Heart left ventricle (tissue), 16 donors: ENCODE results near the gene NFIB. TPM values are rescaled to one million over a fixed set of nuclear protein-coding genes. Genes with fewer than 3 reads are reported as not detected.

Experiments
- ATAC-seq, 4 donors: fragments of 200-7000 bp; cut with Tn5 transposase; one replicate each; pipeline ENCODE4 v1.9.1; 2020 to 2022; ENCODE audit warnings: moderate library complexity in 4 of 4, mild to moderate bottlenecking in 3 of 4, moderate number of reproducible peaks in 1 of 4
- DNase-seq, 5 donors: peaks; one replicate each; pipeline ENCODE4 v3.0.0-alpha.2; 2020
- H3K27ac ChIP-seq, 12 donors: fragments of 200-600 bp; sonication (generic) in 4 of 12; one replicate each; pipeline versions ENCODE4 v1.5.0 to v1.8.0; 2016 to 2022; ENCODE audit warnings: mild to moderate bottlenecking in 2 of 12
- H3K27me3 ChIP-seq, 9 donors: fragments of 200-600 bp; sonication (generic) in 2 of 9; one replicate each; pipeline versions ENCODE4 v1.5.1 to v1.8.0; 2016 to 2022; ENCODE audit warnings: mild to moderate bottlenecking in 3 of 9
- H3K36me3 ChIP-seq, 9 donors: fragments of 200-600 bp; sonication (generic) in 2 of 9; one replicate each; pipeline versions ENCODE4 v1.5.0 to v1.8.0; 2018 to 2022; ENCODE audit warnings: mild to moderate bottlenecking in 2 of 9
- H3K4me1 ChIP-seq, 12 donors: fragments of 200-600 bp; sonication (generic) in 4 of 12; one replicate each; pipeline versions ENCODE4 v1.5.0 to v1.8.0; 2016 to 2022; ENCODE audit warnings: mild to moderate bottlenecking in 3 of 12
- H3K4me3 ChIP-seq, 12 donors: fragments of 200-600 bp; sonication (generic) in 4 of 12; one replicate each; pipeline versions ENCODE4 v1.5.0 to v1.8.0; 2017 to 2022; ENCODE audit warnings: mild to moderate bottlenecking in 9 of 12, moderate library complexity in 4 of 12
- H3K9me3 ChIP-seq, 12 donors: fragments of 200-600 bp; sonication (generic) in 4 of 12; one replicate each; pipeline versions ENCODE4 v1.5.0 to v1.8.0; 2016 to 2022; ENCODE audit warnings: mild to moderate bottlenecking in 1 of 12
- CTCF ChIP-seq, 12 donors: fragments of 200-600 bp; sonication (generic) in 4 of 12; IDR thresholded peaks; one replicate each; pipeline versions ENCODE4 v1.5.0 to v1.8.0; 2018 to 2022; ENCODE audit warnings: antibody characterized with exemption in 12 of 12, mild to moderate bottlenecking in 5 of 12
- POLR2A ChIP-seq, 2 donors: fragments of 450-650 bp; IDR thresholded peaks; one replicate each; pipeline ENCODE4 v1.6.1; 2017; ENCODE audit warnings: antibody characterized with exemption in 2 of 2, mild to moderate bottlenecking in 2 of 2, moderate library complexity in 2 of 2
- whole genome bisulfite sequencing, 4 donors: extraction: QIAGEN DNeasy Blood & Tissue Kit in 2 of 4; methylation state at CpG; one replicate each; pipeline versions ENCODE4 v1.1.5 to v1.1.7; 2013 to 2018; 5-methylcytosine and 5-hydroxymethylcytosine counted together
- intact Hi-C, 10 donors: fragments of 100-400 bp; cut with DNase I; formaldehyde crosslinking; loops; one replicate each; pipeline versions ENCODE4 v1.11.1 to v1.14.2; 2022
- polyA plus RNA-seq, 2 donors: library from polyadenylated mRNA; stranded (reverse); fragments of 200-250 nt; gene quantifications; one replicate each; pipeline ENCODE4 v1.2.3, GENCODE V29; 2013
- total RNA-seq, 9 donors: library from RNA; depleted of rRNA in 2 of 9; stranded (reverse); fragments of >200 nt in 2 of 9; fragmentation: NEBNext Ultra II Directional in 3 of 9; extraction: Animal tissue kit (Norgen Biotek cat#: 25700) in 3 of 9; gene quantifications; one replicate each; pipeline versions ENCODE4 v1.1.0 to v1.2.4, GENCODE V29; 2016 to 2023
- donor health status: ischemic (EF 13 %, LVEDD 7.1; RV severe dilation, severe dysfunction).
- donor health status: healthy with polysubstance abuse.
- donor health status: DM: no; HTN: yes; CAD: no.
- donor health status: DM: no; HTN: no; CAD: no.
- donor health status: ischemic (EF 25% LVEDD 6.9; RV normal size, moderate dysfunction).
- donor health status: ischemic (EF 25% LVEDD 5.7; RV mildly dilated, moderate dysfunction).
- donor health status: healthy.
- donor health status: DM: yes; HTN: yes; CAD: no.
- donor health status: ischemic (EF 35%, LVEDD 5.7; RV mildly dilated, moderate dysfunction).
- donor health status: nonischemic (EF 11% LVEDD 7.7; RV severe dilation, severe dysfunction).
- donor health status: DM: yes; HTN: yes; CAD: no.
- donor health status: PGD.
- donor health status: ischemic (EF 29% LVEDD 5.4; RV normal size, mild dysfunction).
- donor health status: nonischemic (EF 23%, LVEDD 6.1; RV moderate dilation, normal function).

Gene NFIB
- total and polyA plus RNA-seq, 11 donors = 24.5 to 148 (median 98.2) TPM

- intact Hi-C loops = loop anchor here in 1 of 10 donors (5.0 kb wide), 1 partner anchor 56 kb away; no protein-coding TSS in a partner anchor
- ATAC-seq (no peak), DNase-seq (no peak)
- Histone ChIP-seq H3K27ac (peak overlapping the region in 2 of 12 donors; percentile 8 to 14), H3K4me1 (peaks cover 4 to 88% (median 65%) of the 10 kb centered on the region in 12 donors), H3K4me3 (no peak overlapping the region), H3K9me3 (no peaks in the 10 kb centered on the region), H3K27me3 (no peaks in the 10 kb centered on the region), H3K36me3 (no peaks in the 10 kb centered on the region)
- 86 to 89% (median 87%) methylated on average over 5 of the region's 5 CpGs for WGBS, 4 donors
- TF ChIP-seq POLR2A (IDR thresholded peaks at IDR 0.05) = no peak
- TF ChIP-seq CTCF (IDR thresholded peaks at IDR 0.05) = no peak
These were observed 101.1 kb downstream of the NFIB start for GRCh38 chr9:14212697-14213420.

GRCh38 chr9:14212077-14212476 is 101.9 kb downstream of the NFIB start:
- no peak for DNase-seq
- WGBS, 4 donors = 77 to 95% (median 82%) methylated on average over 1 of the region's 1 CpG
- no peak for TF ChIP-seq CTCF (IDR thresholded peaks at IDR 0.05)
- TF ChIP-seq POLR2A (IDR thresholded peaks at IDR 0.05) = no peak
- H3K27ac ChIP-seq = peak overlapping the region in 4 of 12 donors; percentile 8 to 54 (median 18)
- no peaks in the 10 kb centered on the region for H3K36me3 ChIP-seq
- no peak for ATAC-seq
- H3K4me3 ChIP-seq = no peak overlapping the region
- H3K27me3 ChIP-seq = no peaks in the 10 kb centered on the region
- H3K9me3 ChIP-seq = no peaks in the 10 kb centered on the region
- intact Hi-C loops = loop anchor here in 1 of 10 donors (5.0 kb wide), 1 partner anchor 55 kb away; no protein-coding TSS in a partner anchor
- peaks cover 4 to 92% (median 68%) of the 10 kb centered on the region in 12 donors for H3K4me1 ChIP-seq

GRCh38 chr9:14211564-14211963 is 102.4 kb downstream of the NFIB start:
- intact Hi-C loops = loop anchor here in 1 of 10 donors (5.0 kb wide), 1 partner anchor 54 kb away; no protein-coding TSS in a partner anchor
- H3K36me3 ChIP-seq = no peaks in the 10 kb centered on the region
- no peaks in the 10 kb centered on the region for H3K27me3 ChIP-seq
- H3K27ac ChIP-seq = peak overlapping the region in 8 of 12 donors; percentile 6 to 54 (median 21)
- 46 to 59% (median 52%) methylated on average over 6 of the region's 6 CpGs for WGBS, 4 donors
- no peaks in the 10 kb centered on the region for H3K9me3 ChIP-seq
- peak in 1 of 4 donors; percentile 42 for ATAC-seq
- TF ChIP-seq CTCF (IDR thresholded peaks at IDR 0.05) (no peak), POLR2A (IDR thresholded peaks at IDR 0.05) (no peak)
- peaks cover 4 to 92% (median 69%) of the 10 kb centered on the region in 12 donors for H3K4me1 ChIP-seq
- no peak for DNase-seq
- H3K4me3 ChIP-seq = no peak overlapping the region

GRCh38 chr9:14210428-14210827 is 103.5 kb downstream of the NFIB start:
- 72 to 91% (median 88%) methylated on average over 3 of the region's 3 CpGs for WGBS, 4 donors
- intact Hi-C loops = loop anchor here in 1 of 10 donors (5.0 kb wide), 1 partner anchor 53 kb away; no protein-coding TSS in a partner anchor

More at GRCh38 chr9:14210428-14210827, 103.5 kb downstream of the NFIB start:
- ATAC-seq (no peak), DNase-seq (no peak)
- peaks cover 5 to 94% (median 69%) of the 10 kb centered on the region in 12 donors for H3K4me1 ChIP-seq
- H3K4me3 ChIP-seq = no peak overlapping the region
- no peak for TF ChIP-seq CTCF (IDR thresholded peaks at IDR 0.05)
- no peak for TF ChIP-seq POLR2A (IDR thresholded peaks at IDR 0.05)
- no peaks in the 10 kb centered on the region for H3K36me3 ChIP-seq
- H3K27me3 ChIP-seq = no peaks in the 10 kb centered on the region
- H3K9me3 ChIP-seq = no peaks in the 10 kb centered on the region
- no peak overlapping the region for H3K27ac ChIP-seq
